Endothelial cell of umbilical vein (primary cell): ENCODE data around the gene SH3TC2. TPM values are rescaled to one million over a fixed set of nuclear protein-coding genes. Genes with fewer than 3 reads are reported as not detected.

Source experiments
- BruUV-seq: library from RNA; stranded (reverse); fragments of 400-500 nt; replicated peaks from 2 replicates; lab custom pipeline; 2021; lab: Mats Ljungman, UMichigan
- CTCF ChIA-PET: fragments of 300-600, 350-600 bp; sonication (Branson Sonifier 250); formaldehyde crosslinking; loops from one replicate; lab custom pipeline; 2021; ENCODE audit warnings: antibody characterized with exemption, inconsistent platforms; lab: Charles Lee
- POLR2A ChIA-PET: fragments of 300-600, 350-600 bp; sonication (Branson Sonifier 250); formaldehyde crosslinking; loops from one replicate; lab custom pipeline; 2021; ENCODE audit warnings: antibody characterized with exemption, inconsistent platforms; lab: Charles Lee
- DNase-seq: peaks from one replicate; pipeline ENCODE4 v3.0.0-alpha.2; 2011; ENCODE audit warnings: low read depth, low spot score
- FAIRE-seq: peaks from 2 replicates; lab custom pipeline; 2011; peaks lifted over from hg19 to GRCh38; lab: Jason Lieb, UNC
- H2AFZ ChIP-seq: 2 replicates; pipeline ENCODE4 v1.6.0; 2012; ENCODE audit warnings: low read depth, low read length, control low read depth, inconsistent platforms
- H3K27ac ChIP-seq: 2 replicates; pipeline ENCODE4 v1.5.1; 2011; ENCODE audit warnings: low read depth, mild to moderate bottlenecking, control low read depth, low read length, moderate library complexity; ENCODE audit not compliant: insufficient read depth
- H3K27me3 ChIP-seq, 2 experiments: 2 replicates each; pipeline versions ENCODE4 v1.6.0 to v1.6.1; 2011; ENCODE audit warnings: low read length in 2 of 2, mixed read lengths in 1 of 2; ENCODE audit not compliant: control insufficient read depth in 2 of 2, insufficient read depth in 2 of 2
- H3K36me3 ChIP-seq, 2 experiments: 2 replicates in 1 of 2; 3 replicates in 1 of 2; pipeline ENCODE4 v1.5.1; 2011; ENCODE audit warnings: low read length in 2 of 2, mild to moderate bottlenecking in 1 of 2, moderate library complexity in 1 of 2; ENCODE audit not compliant: control insufficient read depth in 2 of 2, insufficient read depth in 2 of 2; ENCODE audit errors: extremely low read depth in 1 of 2
- H3K4me1 ChIP-seq: 3 replicates; pipeline ENCODE4 v1.5.1; 2011; ENCODE audit warnings: mild to moderate bottlenecking, low read length; ENCODE audit not compliant: control insufficient read depth, insufficient read depth; ENCODE audit errors: extremely low read depth
- H3K4me2 ChIP-seq: 2 replicates; pipeline ENCODE4 v1.6.1; 2011; ENCODE audit warnings: low read length, control low read depth, mixed read lengths; ENCODE audit not compliant: insufficient read depth
- H3K4me3 ChIP-seq, 3 experiments: fragments of 200-600 bp in 1 of 3; sonication (generic), shearing (Covaris generic) in 1 of 3; replicated peaks in 1 of 3; 2 replicates each; pipeline ENCODE4 v1.5.1; 2011 to 2016; ENCODE audit warnings: control low read depth in 3 of 3, low read length in 3 of 3, mild to moderate bottlenecking in 2 of 3, inconsistent platforms in 1 of 3, low read depth in 1 of 3, moderate library complexity in 1 of 3; ENCODE audit not compliant: insufficient read depth in 1 of 3
- H3K79me2 ChIP-seq: 2 replicates; pipeline ENCODE4 v1.6.0; 2012; ENCODE audit warnings: low read length, inconsistent platforms; ENCODE audit not compliant: control insufficient read depth, insufficient read depth
- H3K9ac ChIP-seq: replicated peaks from 2 replicates; pipeline ENCODE3; 2011; ENCODE audit warnings: low read length, control low read depth; ENCODE audit not compliant: insufficient read depth; ENCODE audit errors: extremely low read depth
- H3K9me1 ChIP-seq: replicated peaks from 3 replicates; pipeline ENCODE4 v1.6.0; 2011; ENCODE audit warnings: mild to moderate bottlenecking, low read length; ENCODE audit not compliant: control insufficient read depth, insufficient read depth; ENCODE audit errors: extremely low read depth
- H3K9me3 ChIP-seq: replicated peaks from 2 replicates; pipeline ENCODE4 v1.5.1; 2012; ENCODE audit warnings: low read length, inconsistent platforms; ENCODE audit not compliant: control insufficient read depth, insufficient read depth
- H4K20me1 ChIP-seq: replicated peaks from 2 replicates; pipeline ENCODE3; 2011; ENCODE audit warnings: mild to moderate bottlenecking, low read length; ENCODE audit not compliant: control insufficient read depth, insufficient read depth; ENCODE audit errors: extremely low read depth
- EZH2 ChIP-seq: IDR thresholded peaks from 2 replicates; pipeline ENCODE4 v1.6.1; 2012; ENCODE audit warnings: borderline replicate concordance, low read depth, mild to moderate bottlenecking, moderate library complexity, low read length, inconsistent platforms; ENCODE audit not compliant: severe bottlenecking
- FOS ChIP-seq: IDR thresholded peaks from 2 replicates; pipeline ENCODE4 v1.6.1; 2011; ENCODE audit warnings: mild to moderate bottlenecking, low read length, moderate library complexity, borderline replicate concordance; ENCODE audit not compliant: insufficient read depth
- GATA2 ChIP-seq: IDR thresholded peaks from 2 replicates; pipeline ENCODE4 v1.7.0; 2011; ENCODE audit warnings: low read depth, mild to moderate bottlenecking, moderate library complexity, mixed read lengths, low read length; ENCODE audit not compliant: insufficient read length, insufficient read depth
- JUN ChIP-seq: IDR thresholded peaks from 2 replicates; pipeline ENCODE4 v1.6.1; 2011; ENCODE audit warnings: borderline replicate concordance, low read depth; ENCODE audit not compliant: insufficient read length, insufficient read depth
- MYC ChIP-seq: IDR thresholded peaks from one replicate; pipeline ENCODE4 v1.6.1; 2011; ENCODE audit warnings: mild to moderate bottlenecking, low read depth, low read length
- POLR2A ChIP-seq: IDR thresholded peaks from 2 replicates; pipeline ENCODE4 v1.6.1; 2012; ENCODE audit warnings: low read depth, mild to moderate bottlenecking, control low read depth, low read length
- POLR2AphosphoS5 ChIP-seq: IDR thresholded peaks from 2 replicates; pipeline ENCODE4 v1.6.1; 2012; ENCODE audit warnings: low read depth, mild to moderate bottlenecking, control low read depth, low read length, moderate library complexity; ENCODE audit not compliant: insufficient read depth
- dilution Hi-C: fragments of 300-500 bp; cut with MboI; formaldehyde crosslinking; loops from one replicate; pipeline ENCODE4 v1.15.0; 2019; ENCODE audit warnings: low sequenced_read_pairs; ENCODE audit not compliant: extremely low pct_ligation_motif_present
- intact Hi-C: fragments of 100-400 bp; cut with micrococcal nuclease; formaldehyde crosslinking; loops from one replicate; pipeline ENCODE4 v1.10.0; 2022
- polyA plus RNA-seq, 4 experiments: library from polyadenylated mRNA; depleted of rRNA in 3 of 4; stranded (reverse) in 3 of 4; unstranded in 1 of 4; fragments of >200 nt; gene quantifications; 2 replicates each; pipeline versions ENCODE4 v1.2.1 to v1.2.3, GENCODE V29; 2011 to 2012; ENCODE audit warnings: missing spikeins in 1 of 4
- total RNA-seq: library from RNA; stranded (reverse); gene quantifications from 2 replicates; pipeline ENCODE4 v1.2.3, GENCODE V29; 2021
- TF ChIP-seq, protein P1 (sequence below): IDR thresholded peaks from 2 replicates; pipeline ENCODE4 v1.6.1; 2011; ENCODE audit not compliant: insufficient read depth, insufficient read length
- TF ChIP-seq, protein P2 (sequence below), 2 donors: IDR thresholded peaks; 1 replicate in 1 of 2; 2 replicates in 1 of 2; pipeline ENCODE4 v1.5.1; 2011; ENCODE audit warnings: low read length in 2 of 2, mild to moderate bottlenecking in 2 of 2, moderate library complexity in 2 of 2, control low read depth in 1 of 2, inconsistent platforms in 1 of 2, low read depth in 1 of 2; ENCODE audit not compliant: insufficient read depth in 1 of 2; ENCODE audit errors: extremely low read depth in 1 of 2

SH3TC2 gene
- total and polyA plus RNA-seq, 2 donors (not counting 3 experiments of a cell fraction or from before 2014, with no cell fraction given), result 0.91 to 4.3 TPM

DNA sequence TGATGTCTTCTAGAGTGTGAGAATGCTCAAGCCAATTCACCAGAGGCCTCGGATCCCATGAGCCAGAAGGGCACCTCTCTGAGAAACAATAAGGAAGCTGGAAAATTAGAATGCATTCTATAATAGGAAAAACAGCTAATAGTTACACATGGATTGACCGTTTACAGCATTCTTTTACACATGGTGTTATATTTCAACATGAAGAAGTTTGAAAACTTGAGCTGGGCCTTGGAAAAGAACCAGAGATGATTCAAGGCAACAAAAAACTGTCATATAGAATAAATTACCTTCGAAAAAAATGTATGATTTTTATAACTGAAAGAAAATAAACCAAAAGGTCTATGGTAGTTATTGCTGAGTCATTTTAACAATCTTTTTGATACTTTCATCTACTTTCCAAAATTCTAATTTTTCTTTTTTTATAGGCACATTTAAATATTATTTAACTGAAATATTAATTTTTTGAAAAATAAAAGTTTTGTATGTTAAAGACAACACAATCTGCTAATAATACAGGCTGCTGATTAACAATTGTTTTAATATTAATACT, 6.2 kb downstream of the SH3TC2 start:
- POLR2A ChIA-PET, result no interaction called here
- dilution Hi-C loops, result no loop called here

DNA sequence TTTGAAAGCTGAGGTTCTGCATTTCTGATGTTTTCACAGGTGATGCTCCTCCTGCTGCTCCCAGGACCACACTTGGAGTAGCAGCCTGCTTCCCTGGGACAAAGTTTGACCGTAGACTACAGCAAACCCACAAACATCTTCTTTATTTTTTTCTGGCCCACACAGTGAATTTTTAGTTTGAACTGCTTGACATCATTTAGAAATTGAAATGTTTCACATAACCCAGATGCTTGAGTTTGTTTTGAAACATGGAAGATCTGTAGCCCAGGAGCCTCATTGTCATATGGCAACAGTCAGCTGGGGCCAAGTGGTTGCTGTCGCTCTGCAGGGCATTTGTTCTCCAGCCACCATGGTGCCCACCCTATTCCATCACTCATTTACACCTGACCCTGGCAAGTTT, 8.4 kb downstream of the SH3TC2 start:
- no peak overlapping the region for H3K4me3 ChIP-seq
- FAIRE-seq (no peak), DNase-seq (no peak)
- no peaks in the 10 kb centered on the region for H3K36me3 ChIP-seq
- no peaks in the 10 kb centered on the region for H3K9me1 ChIP-seq
- H3K27ac ChIP-seq, result no peak overlapping the region
- TF ChIP-seq, protein P1, sequence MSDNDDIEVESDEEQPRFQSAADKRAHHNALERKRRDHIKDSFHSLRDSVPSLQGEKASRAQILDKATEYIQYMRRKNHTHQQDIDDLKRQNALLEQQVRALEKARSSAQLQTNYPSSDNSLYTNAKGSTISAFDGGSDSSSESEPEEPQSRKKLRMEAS, result no peak
- TF ChIP-seq JUN (no peak), MYC (no peak), FOS (no peak), POLR2A (no peak), GATA2 (no peak), EZH2 (no peak), POLR2AphosphoS5 (no peak)
- TF ChIP-seq, protein P2, sequence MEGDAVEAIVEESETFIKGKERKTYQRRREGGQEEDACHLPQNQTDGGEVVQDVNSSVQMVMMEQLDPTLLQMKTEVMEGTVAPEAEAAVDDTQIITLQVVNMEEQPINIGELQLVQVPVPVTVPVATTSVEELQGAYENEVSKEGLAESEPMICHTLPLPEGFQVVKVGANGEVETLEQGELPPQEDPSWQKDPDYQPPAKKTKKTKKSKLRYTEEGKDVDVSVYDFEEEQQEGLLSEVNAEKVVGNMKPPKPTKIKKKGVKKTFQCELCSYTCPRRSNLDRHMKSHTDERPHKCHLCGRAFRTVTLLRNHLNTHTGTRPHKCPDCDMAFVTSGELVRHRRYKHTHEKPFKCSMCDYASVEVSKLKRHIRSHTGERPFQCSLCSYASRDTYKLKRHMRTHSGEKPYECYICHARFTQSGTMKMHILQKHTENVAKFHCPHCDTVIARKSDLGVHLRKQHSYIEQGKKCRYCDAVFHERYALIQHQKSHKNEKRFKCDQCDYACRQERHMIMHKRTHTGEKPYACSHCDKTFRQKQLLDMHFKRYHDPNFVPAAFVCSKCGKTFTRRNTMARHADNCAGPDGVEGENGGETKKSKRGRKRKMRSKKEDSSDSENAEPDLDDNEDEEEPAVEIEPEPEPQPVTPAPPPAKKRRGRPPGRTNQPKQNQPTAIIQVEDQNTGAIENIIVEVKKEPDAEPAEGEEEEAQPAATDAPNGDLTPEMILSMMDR (IDR thresholded peaks at IDR 0.05; ENCODE audit: extremely low read depth in 1 of 2, insufficient read depth in 1 of 2, low read depth in 1 of 2, low read length in 2 of 2), result no peak
- no peaks in the 10 kb centered on the region for H3K4me1 ChIP-seq
- no peak overlapping the region for H3K4me2 ChIP-seq
- no peaks in the 10 kb centered on the region for H4K20me1 ChIP-seq
- intact Hi-C loops, result no loop called here
- H2AFZ ChIP-seq, result no peak overlapping the region
- ChIA-PET CTCF (interaction anchor here (1.3 to 1.7 kb wide), 3 partner anchors 14 to 71 kb away, joined by 3 to 7 read pairs (median 4); no protein-coding TSS in a partner anchor), POLR2A (no interaction called here)
- no TSS peak for BruUV-seq
- no peak overlapping the region for H3K9ac ChIP-seq
- H3K27me3 ChIP-seq, result no peaks in the 10 kb centered on the region
- dilution Hi-C loops, result no loop called here
- H3K9me3 ChIP-seq, result no peaks in the 10 kb centered on the region
- H3K79me2 ChIP-seq, result no peaks in the 10 kb centered on the region

More for the DNA sequence above, 6.2 kb downstream of the SH3TC2 start:
- H3K27ac ChIP-seq, result no peak overlapping the region
- no peak for TF ChIP-seq GATA2
- no peak for TF ChIP-seq FOS
- TF ChIP-seq, protein P1, result no peak
- no peak for TF ChIP-seq POLR2AphosphoS5
- no peak for TF ChIP-seq JUN
- no peak for TF ChIP-seq POLR2A
- no peaks in the 10 kb centered on the region for H3K79me2 ChIP-seq
- no peak overlapping the region for H2AFZ ChIP-seq
- H3K4me1 ChIP-seq, result peaks cover 17% of the 10 kb centered on the region
- H3K27me3 ChIP-seq, result no peaks in the 10 kb centered on the region
- no peak overlapping the region for H3K9ac ChIP-seq
- H3K9me1 ChIP-seq, result no peaks in the 10 kb centered on the region
- H4K20me1 ChIP-seq, result no peaks in the 10 kb centered on the region
- BruUV-seq, result no TSS peak
- H3K4me2 ChIP-seq, result no peak overlapping the region
- H3K36me3 ChIP-seq, result no peaks in the 10 kb centered on the region
- CTCF ChIA-PET, result interaction anchor here (1.5 to 2.5 kb wide), 3 partner anchors 21 to 58 kb away, joined by 4 to 9 read pairs (median 4); no protein-coding TSS in a partner anchor
- H3K4me3 ChIP-seq, result no peak overlapping the region
- H3K9me3 ChIP-seq, result no peaks in the 10 kb centered on the region
- DNase-seq, result no peak
- intact Hi-C loops, result no loop called here
- no peak for FAIRE-seq
